GM18511 (cell line): ENCODE results near the gene CAND2.
"Not testable (repeated sequence)": the region's sequence is repeated elsewhere in the genome, so short reads cannot be mapped to it uniquely, and the experiment has no call there.

Experiments
- ATAC-seq: cut with Tn5 transposase; IDR thresholded peaks from one replicate; pipeline ENCODE4 v1.9.1; 2021; ENCODE audit warnings: mild to moderate bottlenecking, moderate library complexity; ENCODE audit not compliant: unreplicated experiment

CAND2 gene

GRCh38 chr3:12769761-12770160 is 26.7 kb upstream of the CAND2 start:
- no peak for ATAC-seq

DNA sequence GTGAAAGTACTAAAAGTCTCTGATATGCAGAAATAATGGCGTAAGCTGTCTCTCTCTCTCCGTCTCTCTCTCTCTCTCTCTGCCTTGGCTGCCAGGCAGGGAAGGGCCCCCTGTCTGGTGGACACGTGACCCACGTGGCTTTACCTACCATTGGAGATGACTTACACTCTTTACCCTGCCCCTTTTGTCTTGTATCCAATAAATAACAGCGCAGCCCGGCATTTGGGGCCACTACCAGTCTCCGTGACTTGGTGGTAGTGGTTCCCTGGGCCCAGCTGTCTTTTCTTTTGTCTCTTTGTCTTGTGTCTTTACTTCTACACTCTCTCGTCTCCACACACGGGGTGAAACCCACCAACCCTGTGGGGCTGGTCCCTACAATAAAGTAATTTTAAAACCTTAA is 25.2 kb upstream of the CAND2 start:
- ATAC-seq, result no peak

DNA sequence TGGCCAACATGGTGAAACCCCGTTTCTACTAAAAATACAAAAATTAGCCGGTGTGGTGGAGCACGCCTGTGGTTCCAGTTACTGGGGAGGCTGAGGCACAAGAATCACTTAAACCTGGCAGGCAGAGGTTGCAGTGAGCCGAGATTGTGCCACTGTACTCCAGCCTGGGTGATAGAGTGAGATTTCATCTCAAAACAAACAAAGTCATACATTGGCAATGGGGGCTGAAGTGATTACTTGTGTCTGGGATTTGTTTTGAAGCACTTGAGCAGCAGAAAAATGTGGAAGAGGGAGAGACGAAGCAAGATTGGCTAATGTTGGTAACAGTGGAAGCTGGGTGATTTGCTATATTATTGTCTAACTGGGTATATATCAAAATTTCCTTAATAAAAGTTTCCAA is 24.0 kb upstream of the CAND2 start:
- no peak for ATAC-seq

DNA sequence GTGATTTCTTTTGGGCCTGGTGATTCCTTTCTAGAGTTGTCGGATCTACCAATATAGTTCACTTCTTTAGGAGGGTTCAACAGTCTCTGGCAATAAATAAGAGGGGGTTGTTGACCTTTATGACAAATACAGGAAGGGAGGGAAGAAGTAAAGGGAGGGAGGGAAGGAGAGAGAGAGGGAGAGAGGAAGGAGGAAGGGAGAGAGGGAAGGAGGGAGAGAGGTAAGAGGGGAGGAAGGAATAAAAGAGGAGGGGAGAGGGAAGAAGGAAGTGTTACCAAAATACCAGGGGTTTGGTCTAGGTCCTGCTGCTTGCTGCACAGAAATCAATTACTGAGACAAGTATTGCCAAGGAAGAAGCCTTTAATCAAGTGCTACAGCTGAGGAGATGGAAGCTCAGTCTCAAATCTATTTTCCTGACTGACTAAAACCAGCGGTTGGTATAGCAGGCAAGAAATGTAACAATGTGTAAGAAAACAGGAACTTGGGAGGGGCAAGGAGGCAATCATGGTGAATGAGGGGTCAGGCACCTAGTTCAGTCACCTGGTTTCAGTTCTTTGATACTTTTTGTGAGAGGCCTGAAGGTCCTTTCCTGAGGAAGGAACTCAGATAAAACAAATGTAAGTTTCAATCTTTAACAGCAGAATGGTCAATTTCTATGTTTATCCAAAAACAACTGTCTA is 23.3 kb upstream of the CAND2 start:
- ATAC-seq, result no peak

GRCh38 chr3:12773710-12774086 is 22.8 kb upstream of the CAND2 start:
- no peak for ATAC-seq

- ATAC-seq, result no peak
These were observed 21.9 kb upstream of the CAND2 start for GRCh38 chr3:12774619-12775018.

GRCh38 chr3:12775226-12775625 is 21.3 kb upstream of the CAND2 start:
- no peak for ATAC-seq

DNA sequence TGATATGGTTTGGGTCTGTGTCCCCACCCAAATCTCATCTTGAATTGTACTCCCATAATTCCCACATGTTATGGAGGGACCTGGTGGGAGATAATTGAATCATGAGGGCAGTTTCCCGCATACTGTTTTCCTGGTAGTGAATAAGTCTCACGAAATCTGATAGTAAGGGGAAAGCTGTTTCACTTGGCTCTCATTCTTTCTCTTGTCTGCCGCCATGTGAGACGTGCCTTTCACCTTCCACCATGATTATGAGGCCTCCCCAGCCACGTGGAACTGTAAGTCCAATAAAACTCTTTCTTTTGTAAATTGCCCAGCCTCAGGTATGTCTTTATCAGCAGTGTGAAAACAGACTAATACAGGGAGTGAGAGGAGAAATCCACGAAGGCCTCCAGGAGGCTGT is 20.5 kb upstream of the CAND2 start:
- ATAC-seq, result not testable (repeated sequence)

- no peak for ATAC-seq
These were observed 19.3 kb upstream of the CAND2 start for GRCh38 chr3:12777171-12777570.

DNA sequence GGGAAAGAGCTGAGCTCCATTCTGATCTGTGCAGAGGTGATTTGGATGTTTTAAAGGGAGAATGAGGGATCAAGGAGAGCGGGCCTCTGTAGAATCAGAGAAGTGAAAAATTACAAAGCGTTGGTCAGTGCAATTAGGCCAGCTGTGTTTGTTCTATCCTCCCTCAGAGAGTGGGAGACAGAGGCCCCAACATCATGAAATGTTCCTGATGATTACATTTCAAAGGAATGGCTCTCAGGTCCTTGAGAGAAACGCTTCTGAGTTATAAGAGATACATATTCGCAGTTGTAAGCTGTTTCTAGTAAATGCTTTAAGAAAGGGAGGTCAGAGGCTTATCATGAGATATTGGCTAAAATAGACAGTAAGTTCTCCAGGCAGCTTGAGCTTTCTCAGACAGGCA is 15.7 kb upstream of the CAND2 start:
- ATAC-seq, result no peak

DNA sequence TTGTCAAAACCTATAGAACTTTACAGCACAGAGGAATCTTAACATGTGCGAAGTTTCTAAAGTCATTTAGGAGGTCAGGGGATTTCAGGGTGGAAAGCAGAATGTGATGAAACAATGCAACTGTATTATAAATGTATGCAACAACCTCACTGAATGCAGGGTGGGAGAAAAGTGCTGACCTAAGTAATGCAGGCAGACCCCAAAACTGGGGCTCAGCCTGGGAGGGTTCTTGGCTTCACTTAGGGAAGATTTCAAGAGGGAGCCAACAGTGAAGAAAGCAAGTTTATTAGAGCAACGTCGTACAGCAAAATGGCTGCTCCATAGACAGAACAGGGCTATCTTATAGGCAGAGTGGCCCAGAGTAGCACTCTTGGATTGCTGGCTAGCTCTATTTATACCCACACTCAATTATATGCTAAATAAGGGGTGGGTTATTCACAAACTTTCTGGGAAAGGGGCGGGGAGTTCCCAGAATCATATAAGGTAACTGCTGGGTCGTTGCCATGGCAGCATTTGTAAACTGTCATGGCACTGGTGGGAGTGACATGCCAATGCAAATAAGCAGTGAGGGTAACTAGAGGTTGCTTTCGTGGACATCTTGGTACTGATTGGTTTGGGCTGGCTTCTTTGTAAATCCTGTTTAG is 14.2 kb upstream of the CAND2 start:
- ATAC-seq, result no peak

DNA sequence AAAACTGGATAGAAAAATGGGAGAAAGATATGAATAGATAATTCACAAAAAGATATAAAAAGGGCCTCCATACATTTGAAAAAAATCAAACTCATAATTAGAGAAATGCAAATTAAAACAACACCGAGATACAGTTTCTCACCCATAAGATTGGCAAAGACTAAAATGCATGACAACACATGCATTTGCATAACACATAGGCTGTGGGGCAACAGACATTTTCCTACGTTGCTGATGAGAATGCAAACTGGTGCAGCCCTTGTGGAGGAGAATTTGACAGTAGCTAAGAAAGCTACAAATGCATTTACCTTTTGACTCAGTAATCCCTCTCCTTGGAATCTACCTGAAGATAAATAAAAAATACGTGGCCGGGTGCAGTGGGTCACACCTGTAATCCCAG is 11.4 kb upstream of the CAND2 start:
- ATAC-seq, result no peak

DNA sequence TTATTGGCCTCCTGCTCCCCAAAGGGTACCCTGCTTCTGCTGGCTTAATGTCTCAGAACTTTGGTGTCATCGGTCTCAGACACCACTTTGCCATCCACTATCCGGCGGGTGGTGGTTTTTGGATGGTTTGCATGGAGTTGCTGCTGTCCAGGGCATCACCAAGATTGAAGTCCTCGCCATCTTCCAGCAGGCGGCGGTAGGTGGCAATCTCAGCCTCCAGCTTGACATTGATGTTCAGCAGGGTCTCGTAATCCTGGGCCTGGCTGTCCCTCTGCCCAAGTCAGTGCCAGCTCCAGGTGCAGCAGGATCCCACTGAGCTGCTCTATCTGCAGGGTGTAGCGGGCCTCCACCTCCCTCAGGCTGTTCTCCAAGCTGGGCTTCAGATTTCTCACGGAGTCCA is 9.1 kb upstream of the CAND2 start:
- ATAC-seq, result not testable (repeated sequence)

- ATAC-seq, result not testable (repeated sequence)
These were observed 8.4 kb upstream of the CAND2 start for GRCh38 chr3:12787967-12788690.

- ATAC-seq, result no peak
These were observed 5.0 kb upstream of the CAND2 start for GRCh38 chr3:12791430-12791829.

DNA sequence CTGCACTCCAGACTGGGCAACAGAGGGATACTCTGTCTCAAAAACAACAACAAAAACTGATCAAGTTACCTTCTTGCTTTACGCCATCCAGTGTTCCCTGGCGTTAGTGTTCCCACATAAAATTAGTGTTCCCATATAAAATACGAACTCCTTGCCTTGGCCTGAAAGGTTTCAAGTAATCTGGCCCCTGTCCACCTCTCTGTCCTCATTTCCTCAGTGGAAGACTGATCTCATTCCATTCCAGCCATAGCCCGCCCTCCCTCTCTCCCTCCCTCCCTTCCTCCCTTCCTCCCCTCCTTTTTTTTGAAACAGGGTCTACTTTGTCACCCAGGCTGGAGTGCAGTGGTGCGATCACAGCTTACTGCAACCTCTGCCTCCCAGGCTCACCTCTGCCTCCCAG is 2.8 kb upstream of the CAND2 start:
- ATAC-seq, result no peak

DNA sequence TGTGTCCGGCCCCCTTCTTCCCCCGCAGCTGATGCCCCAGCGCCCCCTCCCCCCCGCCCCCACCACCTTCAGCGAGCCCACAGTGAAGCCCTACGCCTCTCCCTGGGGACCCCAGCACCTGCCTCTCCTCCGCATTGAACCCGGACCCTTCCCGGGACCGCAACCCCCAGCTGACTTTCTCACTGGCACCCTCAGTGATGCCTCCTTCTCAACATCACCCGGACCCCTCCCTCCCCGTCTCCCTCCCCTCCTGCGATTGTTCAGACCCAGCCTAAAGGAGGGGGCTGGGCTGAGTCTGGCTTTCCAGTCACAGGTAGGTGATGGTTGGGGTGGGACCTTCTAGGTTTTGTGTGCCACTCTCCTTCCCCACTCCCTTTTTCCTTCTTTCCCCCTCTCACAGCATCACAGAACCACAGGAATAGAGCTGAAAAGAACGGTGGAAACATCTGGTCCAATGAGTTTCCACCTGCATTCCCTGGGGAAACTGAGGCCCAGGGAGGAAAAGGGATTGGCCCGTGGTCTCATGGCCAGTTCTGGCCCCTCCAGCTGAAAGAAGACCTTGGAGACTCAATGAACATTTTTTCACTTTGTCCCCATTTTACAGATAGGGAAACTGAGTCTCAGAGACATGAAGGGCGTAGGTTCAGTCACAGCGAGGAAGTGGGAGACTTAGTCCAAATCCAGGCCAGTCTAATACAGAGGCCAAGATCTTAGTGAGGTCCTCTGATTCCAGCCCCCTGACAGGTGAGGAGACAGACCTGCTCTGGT is 828 bp downstream of the CAND2 start:
- no peak for ATAC-seq

DNA sequence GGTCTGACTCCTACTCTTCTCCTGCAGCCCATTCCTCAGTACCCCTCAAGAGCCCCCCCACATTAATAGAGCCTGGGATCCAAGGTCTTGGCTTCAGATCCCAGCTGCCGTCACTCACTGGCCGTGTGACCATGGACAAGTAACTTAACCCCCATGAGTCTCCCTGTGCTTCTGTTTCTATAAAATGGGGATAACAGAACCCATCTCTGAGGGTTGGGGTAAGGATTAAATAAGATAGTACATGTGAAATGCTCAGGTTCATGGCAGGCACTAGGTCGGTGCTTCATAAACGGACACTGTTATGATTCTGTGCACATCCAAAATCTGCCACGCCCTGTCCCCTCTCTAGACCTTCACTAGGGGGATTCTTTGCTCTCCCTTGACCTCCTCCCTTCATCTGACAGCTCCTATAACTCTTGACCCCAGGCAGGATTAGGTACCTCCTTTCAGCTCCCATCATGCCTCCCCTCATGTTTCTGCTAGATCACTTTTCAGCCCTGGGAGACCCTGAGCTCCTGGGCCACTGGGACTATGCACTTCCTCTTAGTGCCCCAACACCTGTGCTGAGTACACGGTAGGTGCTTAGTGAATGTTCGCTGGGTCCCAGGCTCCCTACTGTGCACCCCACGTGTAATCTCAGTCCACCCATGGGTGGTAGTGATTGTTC is 1.5 kb downstream of the CAND2 start:
- no peak for ATAC-seq

DNA sequence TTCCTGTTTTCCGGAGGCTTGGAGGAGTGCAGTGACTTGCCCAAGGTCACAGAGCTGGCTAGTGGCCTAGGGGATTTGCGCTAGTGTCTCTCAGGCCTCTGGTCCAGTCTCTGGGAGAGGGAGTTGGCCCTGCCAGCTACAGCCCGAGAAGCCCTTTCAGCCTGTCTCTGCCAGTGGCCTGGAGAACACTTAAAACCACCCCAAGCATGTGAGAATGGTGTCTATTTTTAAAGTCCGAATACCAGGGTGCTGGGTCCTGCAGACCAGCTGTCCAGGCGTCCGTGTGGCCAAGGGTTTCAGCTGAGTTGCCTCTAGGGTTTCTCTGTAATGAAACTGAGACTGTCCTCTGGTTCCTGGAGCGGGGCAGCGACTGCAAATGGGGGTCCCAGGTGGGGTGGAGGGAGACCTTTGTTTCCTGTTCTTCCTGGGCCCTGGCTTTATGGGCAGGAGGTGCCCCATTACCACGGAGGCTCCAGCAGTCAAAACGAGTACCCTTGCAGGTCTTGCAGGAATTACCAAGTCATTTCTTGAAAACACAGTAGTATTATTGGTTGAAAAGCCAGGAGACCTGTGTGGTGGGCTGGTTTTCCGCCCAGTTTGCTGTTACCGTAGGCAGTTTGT is 2.2 kb downstream of the CAND2 start:
- ATAC-seq, result no peak
